GM18526 (cell line): ENCODE data around the gene LETM1.

Source experiments
- POLR2A ChIP-seq: IDR thresholded peaks from 3 replicates; pipeline ENCODE4 v1.6.1; 2011; ENCODE audit not compliant: insufficient read length; ENCODE audit errors: extremely low read depth

LETM1 gene

GRCh38 chr4:1809754-1810502 lies 46.0 kb downstream of the LETM1 start:
- TF ChIP-seq POLR2A: no peak

GRCh38 chr4:1808851-1809753 lies 46.9 kb downstream of the LETM1 start:
- no peak for TF ChIP-seq POLR2A

DNA sequence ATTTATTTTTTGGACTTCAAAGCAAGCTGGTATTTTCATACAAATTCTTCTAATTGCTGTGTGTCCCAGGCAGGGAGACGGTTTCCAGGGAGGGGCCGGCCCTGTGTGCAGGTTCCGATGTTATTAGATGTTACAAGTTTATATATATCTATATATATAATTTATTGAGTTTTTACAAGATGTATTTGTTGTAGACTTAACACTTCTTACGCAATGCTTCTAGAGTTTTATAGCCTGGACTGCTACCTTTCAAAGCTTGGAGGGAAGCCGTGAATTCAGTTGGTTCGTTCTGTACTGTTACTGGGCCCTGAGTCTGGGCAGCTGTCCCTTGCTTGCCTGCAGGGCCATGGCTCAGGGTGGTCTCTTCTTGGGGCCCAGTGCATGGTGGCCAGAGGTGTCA lies 47.6 kb downstream of the LETM1 start:
- TF ChIP-seq POLR2A: no peak

GRCh38 chr4:1807332-1807777 lies 48.6 kb downstream of the LETM1 start:
- TF ChIP-seq POLR2A: no peak

DNA sequence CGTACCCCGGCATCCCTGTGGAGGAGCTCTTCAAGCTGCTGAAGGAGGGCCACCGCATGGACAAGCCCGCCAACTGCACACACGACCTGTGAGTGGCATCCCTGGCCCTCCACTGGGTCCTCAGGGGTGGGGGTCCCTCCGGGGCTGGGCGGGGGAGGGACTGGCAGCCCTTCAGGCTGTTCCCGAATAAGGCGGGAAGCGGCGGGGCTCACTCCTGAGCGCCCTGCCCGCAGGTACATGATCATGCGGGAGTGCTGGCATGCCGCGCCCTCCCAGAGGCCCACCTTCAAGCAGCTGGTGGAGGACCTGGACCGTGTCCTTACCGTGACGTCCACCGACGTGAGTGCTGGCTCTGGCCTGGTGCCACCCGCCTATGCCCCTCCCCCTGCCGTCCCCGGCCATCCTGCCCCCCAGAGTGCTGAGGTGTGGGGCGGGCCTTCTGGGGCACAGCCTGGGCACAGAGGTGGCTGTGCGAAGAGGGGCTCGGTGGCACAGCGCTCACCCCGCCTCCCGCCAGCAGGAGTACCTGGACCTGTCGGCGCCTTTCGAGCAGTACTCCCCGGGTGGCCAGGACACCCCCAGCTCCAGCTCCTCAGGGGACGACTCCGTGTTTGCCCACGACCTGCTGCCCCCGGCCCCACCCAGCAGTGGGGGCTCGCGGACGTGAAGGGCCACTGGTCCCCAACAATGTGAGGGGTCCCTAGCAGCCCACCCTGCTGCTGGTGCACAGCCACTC lies 49.2 kb downstream of the LETM1 start:
- no peak for TF ChIP-seq POLR2A

- TF ChIP-seq POLR2A: no peak
Measured at GRCh38 chr4:1806223-1806564, 49.8 kb downstream of the LETM1 start.

- no peak for TF ChIP-seq POLR2A
Measured at GRCh38 chr4:1805493-1806222, 50.3 kb downstream of the LETM1 start.

DNA sequence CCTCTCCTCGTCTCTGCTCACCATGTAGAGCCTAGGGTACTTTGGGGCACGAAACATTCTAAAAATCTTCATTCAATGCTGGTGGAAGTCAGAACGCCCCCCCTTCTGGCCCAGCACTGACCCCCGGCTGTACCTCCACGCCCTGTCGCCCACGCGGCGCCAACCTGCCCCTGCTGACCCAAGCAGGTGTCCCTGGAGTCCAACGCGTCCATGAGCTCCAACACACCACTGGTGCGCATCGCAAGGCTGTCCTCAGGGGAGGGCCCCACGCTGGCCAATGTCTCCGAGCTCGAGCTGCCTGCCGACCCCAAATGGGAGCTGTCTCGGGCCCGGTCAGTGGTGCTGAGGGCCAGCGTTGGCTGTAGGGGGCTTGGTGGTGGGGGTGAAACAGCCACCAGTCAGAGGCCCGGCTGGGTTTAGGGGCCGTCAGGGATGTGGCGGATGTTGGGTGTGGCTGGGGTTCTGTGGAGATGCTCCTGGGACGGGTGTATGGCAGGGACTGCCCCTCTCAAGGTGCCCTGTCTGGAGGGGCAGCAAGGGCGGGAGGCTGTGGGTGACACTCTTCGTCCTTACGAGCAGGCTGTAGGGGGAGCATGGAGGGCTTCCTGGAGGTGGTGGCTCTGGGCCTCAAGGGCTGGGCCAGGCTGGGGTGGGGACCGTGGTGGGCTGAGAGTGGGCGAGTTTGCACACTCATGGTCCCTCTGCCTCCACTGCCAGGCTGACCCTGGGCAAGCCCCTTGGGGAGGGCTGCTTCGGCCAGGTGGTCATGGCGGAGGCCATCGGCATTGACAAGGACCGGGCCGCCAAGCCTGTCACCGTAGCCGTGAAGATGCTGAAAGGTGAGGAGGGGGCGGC lies 51.1 kb downstream of the LETM1 start:
- no peak for TF ChIP-seq POLR2A

- no peak for TF ChIP-seq POLR2A
Measured at GRCh38 chr4:1803523-1804423, 52.2 kb downstream of the LETM1 start.

DNA sequence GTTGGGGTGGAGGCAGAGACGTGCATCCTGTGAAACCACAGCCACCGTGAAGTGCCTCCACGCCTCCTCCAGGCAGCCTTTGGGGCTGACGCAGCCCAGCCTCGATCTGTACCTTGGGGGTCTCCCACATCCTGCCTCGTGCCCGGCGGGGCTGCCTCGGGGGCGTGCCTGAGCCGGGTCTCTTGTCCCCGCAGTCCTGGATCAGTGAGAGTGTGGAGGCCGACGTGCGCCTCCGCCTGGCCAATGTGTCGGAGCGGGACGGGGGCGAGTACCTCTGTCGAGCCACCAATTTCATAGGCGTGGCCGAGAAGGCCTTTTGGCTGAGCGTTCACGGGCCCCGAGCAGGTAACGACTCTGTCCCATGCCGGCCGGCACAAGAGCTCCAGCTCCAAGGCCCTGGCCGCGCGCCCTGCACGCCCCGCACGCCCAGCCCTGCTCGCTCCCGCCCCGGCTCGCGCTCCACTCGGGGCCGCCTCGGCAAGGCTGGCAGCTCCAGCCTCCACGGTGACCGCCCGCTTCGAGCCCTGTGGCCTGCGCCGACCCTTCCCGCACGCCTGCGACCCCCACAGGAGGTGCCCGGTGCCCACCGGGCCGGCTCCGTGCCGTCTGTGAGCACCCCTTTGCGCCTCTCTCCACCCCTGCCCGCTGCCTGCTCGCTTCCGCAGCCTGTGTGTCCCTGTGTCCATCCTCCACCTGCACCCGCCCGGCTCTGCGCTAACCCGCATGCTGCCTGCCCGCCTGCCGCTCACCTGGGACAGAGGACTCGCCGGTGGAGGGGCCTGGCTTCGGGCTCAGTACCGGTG lies 53.0 kb downstream of the LETM1 start:
- TF ChIP-seq POLR2A: no peak

GRCh38 chr4:1802151-1802715 lies 53.7 kb downstream of the LETM1 start:
- no peak for TF ChIP-seq POLR2A
